ENCODE data around the gene PDGFD.

The PDGFD gene

DNA sequence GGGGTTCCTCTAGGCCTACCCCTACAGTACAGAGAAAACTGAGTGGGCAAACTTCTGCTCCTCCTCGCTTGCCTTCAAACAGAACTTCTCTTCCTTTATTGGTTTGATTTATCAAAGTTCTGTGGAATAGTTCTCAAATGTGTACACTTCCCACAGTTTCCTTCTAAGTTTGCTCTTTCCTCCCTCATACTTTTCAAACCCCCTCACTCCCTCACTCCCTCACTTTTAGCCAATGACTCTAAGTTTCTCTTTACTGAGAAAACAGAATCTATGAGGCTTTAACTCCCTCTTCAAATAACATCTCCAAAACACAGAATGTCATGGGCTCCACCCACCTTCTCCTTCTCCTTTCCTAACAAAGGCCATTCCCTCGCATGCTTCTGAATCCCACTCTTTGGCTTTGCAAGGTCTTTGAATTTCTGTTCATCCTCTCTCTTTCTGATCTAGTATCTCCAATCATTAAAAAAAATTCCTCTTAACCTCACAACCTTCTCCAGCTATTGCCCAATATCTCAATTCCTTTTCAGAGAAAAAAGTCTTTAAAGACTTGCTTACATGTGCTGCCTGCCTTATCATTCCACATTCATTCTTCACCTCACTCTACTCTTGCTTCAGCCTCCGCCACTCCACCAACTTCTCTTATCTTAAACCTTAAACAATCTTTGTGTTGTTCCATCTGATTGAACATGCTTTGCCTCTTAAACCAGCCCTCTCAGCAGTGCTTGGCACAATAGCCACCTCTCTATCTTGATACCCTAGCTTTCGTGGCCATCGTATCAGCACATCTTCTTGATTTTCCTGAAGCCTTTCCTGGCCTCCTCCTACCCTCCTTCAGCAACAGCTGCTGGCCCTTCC is 70.3 kb downstream of the PDGFD start:
- DNase-seq (ENCODE audit: low read depth): no peak

DNA sequence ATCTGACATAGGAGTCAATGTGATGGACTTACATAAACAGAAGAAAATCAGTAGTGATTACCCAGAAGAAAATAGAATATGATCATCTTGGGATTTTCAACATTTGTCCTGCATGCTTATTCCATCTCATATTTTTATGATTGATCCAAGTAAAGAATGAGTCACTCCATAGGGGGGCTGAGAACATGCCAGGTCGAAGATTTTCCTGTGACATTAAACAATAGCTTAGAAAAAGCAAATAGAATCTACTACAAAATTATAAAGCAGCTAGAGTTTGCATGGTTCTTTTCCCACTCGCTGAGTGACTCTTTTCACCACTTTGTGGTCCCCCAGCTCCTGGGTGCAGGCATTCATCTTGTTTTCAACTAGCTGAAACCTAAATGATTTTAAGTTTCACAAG is 71.2 kb downstream of the PDGFD start:
- no peak for DNase-seq (ENCODE audit: low read depth)

DNA sequence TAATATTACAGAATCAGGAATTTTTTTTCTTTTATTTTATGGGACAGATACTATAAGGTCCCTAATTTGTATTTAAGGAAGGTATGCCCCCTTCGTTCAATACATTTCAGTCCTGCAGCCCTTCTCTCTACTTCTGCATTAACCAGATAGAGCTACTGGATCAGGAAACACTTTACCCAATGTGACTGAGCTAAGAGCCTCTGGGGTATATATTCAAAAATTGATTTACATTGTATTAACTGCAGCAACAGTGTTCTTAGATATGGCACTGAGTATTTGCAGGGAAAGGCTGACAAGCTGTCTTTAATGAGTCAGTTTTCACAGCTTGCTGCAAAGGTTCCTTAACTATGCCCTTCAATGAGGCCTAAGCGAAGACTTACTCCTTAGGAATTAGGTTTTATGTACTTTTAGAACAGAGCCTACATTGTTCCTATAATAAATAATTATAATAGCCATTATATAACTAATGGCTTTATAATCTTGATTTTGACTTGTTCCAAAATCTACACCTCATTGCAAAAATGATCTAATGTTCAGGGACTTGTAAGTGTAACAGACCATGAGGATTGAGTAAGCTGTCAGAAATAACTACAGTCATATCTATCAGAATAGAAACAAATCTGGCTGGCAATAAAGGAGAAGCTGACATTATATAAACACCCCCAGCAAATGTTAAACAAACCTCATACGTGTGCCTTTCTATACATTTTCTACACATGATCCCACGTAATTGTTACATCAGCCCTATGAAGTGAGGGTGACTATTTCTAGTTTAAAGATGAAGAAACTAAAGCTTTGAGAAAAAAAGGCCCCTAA is 72.5 kb downstream of the PDGFD start:
- no peak for DNase-seq (ENCODE audit: low read depth)

DNA sequence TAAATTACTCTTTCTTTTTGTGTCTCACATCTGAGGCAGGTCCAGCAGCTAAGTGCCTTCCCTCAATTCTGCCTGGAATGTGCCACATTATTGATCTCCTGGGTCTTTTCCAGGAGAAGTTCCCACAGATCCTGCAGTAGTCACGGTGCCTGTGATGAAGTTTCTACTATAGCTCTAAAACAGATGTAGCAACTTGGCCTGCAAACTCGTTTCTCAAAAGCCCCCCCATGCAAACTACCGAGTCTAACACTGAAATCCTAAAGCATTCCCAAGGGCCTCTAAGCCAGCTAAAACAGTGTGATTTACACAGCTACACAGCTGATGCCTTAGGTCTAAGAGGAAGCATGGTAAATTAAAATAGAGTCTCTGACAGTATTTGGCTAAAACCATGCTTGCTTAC is 73.2 kb downstream of the PDGFD start:
- DNase-seq (ENCODE audit: low read depth): no peak

DNA sequence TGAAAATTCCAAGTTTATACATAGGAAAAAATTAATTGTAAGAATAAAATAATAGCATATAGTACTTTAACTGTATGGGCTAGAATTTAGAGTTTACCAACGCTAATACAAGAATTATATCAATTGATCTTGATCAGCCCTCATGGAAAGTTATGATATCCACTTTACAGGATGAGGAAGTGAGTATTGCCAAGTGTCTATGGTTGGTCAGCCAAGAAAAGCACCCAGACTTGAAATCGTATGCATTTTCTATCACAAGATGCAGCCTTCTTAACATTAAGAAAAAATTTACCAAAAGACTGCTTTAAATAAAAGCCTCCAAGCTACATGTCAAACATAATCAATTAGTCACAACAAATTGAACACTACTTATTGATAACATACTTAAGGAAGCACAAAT is 74.5 kb downstream of the PDGFD start:
- DNase-seq (ENCODE audit: low read depth): no peak

DNA sequence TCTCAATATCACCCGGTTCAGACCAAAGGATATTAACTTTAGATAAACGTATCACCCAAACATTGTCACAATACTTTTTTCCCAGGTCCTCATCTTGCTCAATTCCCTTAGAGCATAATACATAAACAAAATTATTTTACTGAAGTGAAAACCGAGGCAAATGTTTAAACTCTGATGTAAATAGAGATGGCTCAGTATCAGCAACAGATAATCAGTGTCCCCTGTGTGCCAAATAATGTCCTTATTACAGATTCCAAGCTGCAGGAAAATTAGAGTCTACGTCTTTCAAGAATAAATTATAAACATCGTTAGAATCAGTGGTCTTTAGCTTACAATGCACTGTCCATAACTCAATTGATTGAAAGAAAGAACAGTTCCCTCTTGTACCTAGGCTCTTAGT is 77.3 kb downstream of the PDGFD start:
- no peak for DNase-seq (ENCODE audit: low read depth)

DNA sequence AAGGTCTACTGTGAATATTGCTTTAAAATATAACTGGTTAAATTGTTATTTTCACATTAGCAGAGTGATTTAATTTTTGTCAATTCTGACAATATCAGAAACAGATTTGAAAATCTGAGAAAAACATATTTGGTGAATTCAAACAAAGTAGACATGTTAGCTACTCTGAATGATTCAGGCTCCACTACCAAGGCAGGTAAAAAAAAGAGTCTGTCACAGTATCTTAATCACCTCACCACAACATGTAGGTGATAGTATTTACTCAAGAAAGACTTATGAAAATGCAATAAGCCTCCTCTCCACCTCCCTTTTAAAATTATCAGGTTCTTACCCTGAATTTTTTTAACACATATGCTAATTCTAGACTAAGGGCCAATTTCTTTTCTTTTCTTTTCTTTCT is 85.0 kb downstream of the PDGFD start:
- DNase-seq (ENCODE audit: low read depth): no peak

DNA sequence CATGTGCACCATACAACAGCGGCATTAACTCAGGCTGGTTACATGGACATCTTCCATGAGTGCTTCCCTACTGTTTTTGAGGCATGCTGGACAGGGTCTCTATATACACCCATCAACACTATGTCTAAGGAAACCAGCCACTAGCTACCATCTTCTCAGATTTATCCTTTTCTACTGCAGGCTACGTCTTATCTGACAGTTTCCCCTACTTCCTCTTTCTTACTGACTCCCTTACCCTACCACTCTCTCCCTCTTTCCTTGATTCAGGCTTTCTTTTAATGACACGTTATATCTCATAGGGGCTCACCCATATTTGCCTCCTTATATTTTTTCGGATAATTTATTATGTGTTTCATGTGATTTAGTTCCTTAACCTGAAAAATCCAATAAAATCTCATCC is 85.7 kb downstream of the PDGFD start:
- DNase-seq (ENCODE audit: low read depth): no peak

DNA sequence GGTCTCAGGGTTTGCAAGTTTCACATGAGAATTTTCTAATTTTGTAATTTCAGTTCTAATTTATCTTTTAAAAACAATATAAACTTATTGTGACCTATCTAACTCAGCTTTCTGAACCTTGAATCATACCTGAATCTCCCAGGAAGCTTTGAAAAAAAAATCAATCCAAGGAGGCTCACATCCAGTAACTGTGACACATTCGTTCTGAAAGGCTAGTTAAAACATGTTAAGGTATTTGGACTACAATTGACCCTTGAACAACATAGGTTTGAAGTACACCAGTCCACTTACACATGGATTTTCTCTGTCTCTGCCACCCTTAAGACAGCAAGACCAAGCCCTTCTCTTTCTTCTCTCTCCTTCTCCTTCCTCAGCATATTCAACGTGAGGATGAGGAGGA is 87.5 kb downstream of the PDGFD start:
- DNase-seq (ENCODE audit: low read depth): no peak

DNA sequence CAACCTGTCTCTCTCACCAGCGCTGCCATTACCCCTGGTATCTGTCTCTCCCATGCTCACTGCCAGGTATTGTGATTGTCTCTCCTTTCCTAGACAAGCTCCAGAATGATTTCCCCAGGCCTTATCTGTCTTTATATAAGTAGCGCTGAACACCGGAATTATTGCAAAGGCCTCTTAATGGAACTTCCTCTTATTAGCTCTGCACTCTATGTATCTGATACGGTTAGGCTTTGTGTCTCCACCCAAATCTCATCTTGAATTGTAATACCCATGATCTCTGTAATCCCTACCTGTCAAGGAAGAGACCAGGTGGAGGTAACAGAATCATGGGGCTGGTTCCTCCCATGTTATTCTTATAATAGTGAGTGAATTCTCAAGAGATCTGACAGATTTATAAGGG is 88.2 kb downstream of the PDGFD start:
- DNase-seq (ENCODE audit: low read depth): no peak

DNA sequence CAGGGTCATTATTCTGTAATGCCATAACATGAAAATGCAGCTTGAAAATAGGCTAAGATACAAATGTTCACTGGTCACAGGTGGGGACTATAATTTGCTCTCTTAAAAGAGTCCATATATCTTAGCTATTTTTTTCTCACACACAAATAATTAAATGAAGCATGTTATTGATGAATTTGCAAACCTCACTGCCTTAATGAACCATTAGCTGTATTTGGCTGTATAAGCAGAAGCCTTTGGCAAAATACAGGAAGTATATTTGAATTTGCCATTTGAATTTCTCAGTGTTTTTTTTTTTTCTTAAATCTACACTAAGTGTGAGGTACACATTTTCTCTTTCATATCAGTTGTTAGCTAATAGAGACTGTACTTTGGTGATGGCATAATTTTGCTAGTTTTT is 88.9 kb downstream of the PDGFD start:
- DNase-seq (ENCODE audit: low read depth): no peak

DNA sequence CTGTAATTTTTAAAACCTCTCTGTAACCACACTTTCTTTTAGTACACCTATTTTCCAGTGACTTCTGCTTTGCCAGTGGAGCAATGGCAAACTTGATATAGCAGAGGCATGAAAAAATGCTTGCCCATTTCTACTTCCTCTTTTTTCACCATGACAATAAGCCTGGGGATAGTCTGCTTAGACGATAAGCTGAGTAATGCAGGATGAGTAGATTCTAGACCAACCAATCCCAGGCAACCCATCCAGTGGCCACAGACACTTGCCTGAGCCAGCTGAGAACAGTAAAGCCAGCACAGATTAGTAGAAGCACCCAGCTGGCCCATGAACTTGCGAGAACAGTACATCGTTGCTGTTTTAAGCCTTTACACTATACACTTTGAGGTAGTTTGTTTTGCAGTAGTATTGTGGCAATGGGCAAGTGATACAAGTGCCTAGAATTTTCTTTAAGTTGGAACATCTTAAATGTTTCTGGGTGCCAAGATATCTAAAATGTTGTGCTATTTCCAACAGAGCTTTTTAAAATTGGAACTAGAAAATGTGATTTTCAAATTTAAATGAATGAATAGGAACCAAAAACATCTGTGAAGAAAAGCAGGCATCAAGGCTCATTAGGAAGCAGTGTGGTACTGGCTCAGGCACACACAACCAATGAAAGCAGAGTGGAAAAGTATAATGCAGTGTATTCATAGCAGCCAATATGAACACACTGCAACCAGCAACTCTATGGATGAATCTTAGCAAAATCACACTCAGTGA is 89.8 kb downstream of the PDGFD start:
- no peak for DNase-seq (ENCODE audit: low read depth)

DNA sequence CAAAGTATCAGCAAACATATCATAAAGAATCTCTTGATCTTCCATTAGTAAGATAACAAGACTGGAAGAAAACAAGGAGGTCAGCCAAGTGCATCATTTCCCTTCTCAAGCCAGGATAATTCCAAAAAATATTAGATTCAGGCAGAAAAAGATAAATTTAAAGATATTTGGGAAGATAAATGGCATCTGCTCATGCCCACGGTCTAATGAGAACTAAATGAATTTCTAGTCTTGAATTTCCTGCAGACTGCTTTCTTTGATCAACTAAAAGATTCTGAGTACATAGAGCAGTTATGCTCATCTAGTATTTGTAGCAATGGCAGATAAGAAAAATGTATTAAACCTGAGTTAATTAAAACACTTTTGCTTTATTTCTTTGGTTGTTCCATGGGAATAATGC is 96.4 kb downstream of the PDGFD start:
- DNase-seq (ENCODE audit: low read depth): no peak

DNA sequence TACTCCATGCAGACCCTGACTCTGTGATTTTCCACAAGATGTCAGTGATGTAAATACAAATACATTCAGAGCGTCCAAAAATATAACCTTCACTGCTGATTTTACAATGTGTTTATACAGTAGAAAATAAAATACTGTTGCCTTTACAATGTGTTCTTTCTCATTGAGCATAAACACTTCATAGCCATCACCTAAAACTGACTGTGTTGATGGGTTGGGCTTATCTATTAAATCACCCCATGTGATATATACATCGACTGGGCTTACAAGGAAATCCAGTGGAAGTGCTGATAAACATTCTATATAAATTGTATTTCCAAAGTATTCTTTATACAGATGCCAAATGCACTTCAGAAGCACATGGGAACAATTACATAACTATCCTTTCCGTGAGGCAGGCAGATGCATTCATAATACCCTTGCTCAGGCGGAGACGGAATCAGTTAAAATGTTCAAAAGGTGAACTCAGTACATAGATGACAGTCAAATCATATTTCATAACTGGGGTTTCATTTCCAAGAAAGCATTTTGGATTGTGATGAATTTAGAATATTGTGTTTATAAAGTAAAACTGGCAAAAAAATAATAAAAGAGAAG is 99.8 kb downstream of the PDGFD start:
- no peak for DNase-seq (ENCODE audit: low read depth)

DNA sequence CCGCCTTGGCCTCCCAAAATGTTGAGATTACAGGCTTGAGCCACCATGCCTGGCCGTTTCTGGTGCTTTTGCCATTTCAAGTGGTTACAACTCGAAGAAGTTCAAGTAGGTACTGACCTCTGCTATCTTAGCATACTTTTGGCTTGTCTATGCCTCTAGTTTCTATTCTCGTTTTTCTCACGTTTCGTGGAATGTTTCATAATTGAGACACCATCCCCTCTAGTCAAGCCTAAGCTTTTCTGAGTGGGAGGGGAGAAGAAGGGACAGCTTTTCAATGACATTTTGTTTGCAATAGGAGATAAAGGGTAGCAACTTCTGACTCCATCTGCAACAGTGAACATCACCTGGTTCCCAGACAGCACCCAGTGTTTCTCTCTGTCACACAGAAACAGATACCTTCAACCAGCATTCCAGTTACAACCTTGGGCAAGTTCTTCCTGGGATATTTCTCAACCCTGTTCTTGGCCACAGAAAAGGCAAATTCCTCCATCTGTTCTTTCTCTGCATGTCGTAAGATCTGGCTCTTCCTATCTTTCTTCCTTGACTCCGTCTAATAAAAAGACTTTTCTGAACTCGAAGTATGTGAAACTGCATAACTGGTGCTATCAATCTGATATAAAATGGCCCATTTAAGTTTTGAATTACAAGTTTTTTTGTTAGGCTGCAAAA is 102.0 kb downstream of the PDGFD start:
- DNase-seq (ENCODE audit: low read depth): no peak

DNA sequence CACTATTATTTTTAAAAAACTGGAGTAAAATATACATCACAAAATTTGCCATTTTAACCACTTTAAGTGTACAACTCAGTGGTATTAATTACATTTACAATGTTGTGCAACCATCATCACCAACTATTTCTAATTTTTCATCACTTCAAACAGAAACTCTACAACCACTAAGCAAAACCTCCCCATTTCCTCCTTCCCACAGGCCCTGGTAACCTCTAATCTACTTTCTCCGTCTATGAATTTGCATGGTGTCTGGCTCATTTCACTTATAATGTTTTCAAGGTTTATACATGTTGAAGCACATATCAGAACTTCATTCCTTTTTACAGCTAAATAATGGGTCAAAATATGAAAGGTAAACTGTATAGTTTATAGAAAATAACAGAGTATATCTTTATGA is 103.1 kb downstream of the PDGFD start:
- DNase-seq (ENCODE audit: low read depth): no peak

DNA sequence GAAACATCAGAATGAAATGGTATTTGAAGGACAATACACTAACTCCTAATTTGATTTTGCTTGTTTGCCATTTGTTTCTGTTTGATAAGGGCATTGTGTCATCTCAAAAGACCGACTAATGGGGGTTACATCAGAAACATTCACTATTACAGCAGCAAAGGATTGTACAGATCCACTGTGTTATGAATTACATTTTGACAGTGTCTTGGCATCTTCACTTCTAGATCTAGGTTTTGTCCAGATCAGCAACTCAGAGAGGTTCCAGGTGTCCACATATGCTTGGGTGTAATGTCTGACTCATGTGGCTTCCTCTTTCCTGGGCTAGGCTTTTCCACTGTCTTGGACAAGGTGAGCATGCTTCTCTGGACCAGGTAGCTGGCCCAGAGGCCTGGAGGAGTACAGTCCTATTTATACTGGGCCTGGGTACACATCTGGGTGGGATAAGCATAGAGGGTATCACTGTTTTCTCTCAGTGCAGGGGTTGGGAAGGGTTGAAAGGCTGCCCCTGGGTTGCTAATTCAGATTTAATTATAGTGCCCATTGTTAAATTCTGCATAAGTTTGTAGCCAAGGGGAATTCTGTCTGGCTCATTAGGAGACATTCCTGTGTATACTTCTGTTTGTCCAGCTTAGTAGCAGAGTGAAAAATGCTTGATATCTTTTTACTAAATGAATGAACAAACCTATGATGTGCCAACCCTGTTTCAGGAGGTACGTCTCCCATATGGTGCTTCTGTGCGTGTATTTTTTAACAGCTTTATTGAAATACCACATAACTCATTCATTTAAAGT is 103.7 kb downstream of the PDGFD start:
- DNase-seq (ENCODE audit: low read depth): no peak

DNA sequence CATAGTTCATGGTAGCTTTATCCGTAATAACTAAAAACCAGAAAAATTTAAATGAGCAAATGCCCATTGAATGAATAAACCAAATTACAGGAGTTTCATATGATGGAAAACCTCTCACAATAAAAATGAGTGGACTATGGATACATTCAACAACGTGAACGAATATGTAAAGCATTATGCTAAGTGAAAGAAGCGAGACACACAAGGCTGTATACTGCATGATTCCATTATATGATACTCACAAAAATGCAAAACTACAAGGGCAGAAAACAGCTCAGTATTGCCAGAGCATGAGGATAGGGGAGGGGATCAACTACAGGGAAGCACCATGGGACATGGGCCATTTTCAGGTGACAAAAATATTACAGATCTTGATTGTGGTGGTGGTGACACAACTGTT is 105.3 kb downstream of the PDGFD start:
- DNase-seq (ENCODE audit: low read depth): no peak

DNA sequence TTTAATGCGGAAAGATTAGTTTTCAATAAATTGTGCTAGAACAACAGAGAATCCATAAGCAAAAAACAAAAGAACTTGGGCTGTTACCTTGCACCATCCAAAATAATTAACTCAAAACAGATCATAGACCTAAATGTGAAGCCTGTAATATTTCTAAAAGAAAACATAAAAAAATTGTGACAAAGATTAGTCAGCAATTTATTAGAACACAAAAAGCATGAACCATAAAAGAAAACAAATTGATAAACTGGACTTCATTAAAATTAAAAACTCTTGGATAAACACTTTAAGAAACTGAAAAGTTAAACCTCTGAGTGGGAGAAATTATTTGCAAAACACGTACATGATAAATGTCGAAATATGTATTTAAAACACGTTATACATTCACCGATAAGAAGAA is 106.0 kb downstream of the PDGFD start:
- no peak for DNase-seq (ENCODE audit: low read depth)

DNA sequence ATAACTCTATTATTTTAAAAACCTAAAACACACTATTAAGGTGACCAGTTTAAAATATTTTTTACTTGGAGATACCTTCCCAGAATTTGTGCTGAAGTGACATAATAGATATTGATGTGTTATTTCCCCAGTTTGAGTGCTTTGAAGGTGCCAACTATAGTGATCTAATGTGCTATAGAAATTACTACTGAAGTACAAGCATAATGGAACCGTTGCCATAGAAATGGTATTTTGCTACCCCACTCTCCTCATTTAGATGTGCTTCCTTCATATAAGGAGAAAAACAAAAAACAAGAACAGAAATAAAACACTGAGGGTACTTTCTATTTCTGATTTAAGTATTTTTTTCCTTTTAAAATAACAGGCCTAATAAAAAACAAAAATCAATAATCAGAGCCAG is 108.4 kb downstream of the PDGFD start:
- no peak for DNase-seq (ENCODE audit: low read depth)

DNA sequence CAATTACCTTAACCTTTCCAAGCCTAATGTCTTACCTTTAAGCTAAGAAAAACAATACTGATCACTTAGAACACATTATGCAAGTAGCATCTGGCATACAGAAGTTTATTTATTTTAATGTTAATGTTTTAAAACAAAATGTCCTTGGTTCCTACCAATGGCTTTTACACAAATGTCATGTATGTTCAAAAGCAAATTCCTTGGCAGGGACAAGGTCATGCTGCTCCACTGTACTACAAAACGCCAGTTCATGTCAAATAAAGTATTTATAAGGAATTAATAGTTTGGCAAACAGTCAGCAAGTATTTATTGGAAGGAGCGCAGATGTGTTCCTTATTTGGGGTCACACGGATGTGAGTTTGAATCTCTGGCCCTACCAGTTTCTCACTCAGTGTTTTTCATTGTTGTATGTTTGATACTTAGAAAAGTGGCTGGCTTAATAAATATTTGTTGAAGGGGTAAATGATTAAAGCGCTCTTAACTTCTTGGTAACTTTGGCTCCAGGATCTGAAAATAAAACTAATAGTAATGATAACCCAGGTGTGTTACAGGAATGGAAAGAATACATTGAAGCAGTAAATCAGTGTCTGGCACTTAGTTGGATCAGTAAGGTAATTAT is 108.9 kb downstream of the PDGFD start:
- no peak for DNase-seq (ENCODE audit: low read depth)

Measured in GM04504 (cell line).